PC-3 (cell line): ENCODE results near the gene PAPSS2. TPM values are rescaled to one million over a fixed set of nuclear protein-coding genes. Genes with fewer than 3 reads are reported as not detected.
A peak's percentile ranks its signal among the peaks of the same experiment; 100 is the strongest.

Source experiments
- ATAC-seq: fragments of 200-7000 bp; cut with Tn5 transposase; 2 replicates; pipeline ENCODE4 v1.9.1; 2020; ENCODE audit warnings: mild to moderate bottlenecking, moderate library complexity
- BruUV-seq: library from RNA; stranded (reverse); fragments of 400-500 nt; replicated peaks from 2 replicates; lab custom pipeline; 2021; lab: Mats Ljungman, UMichigan
- CTCF ChIA-PET: fragments of 300-600 bp; sonication (Branson Sonifier 250); formaldehyde crosslinking; loops from one replicate; lab custom pipeline; 2022; ENCODE audit warnings: antibody characterized with exemption; lab: Charles Lee
- POLR2A ChIA-PET: fragments of 300-600 bp; sonication (Branson Sonifier 250); formaldehyde crosslinking; loops from one replicate; lab custom pipeline; 2022; ENCODE audit warnings: antibody characterized with exemption; ENCODE audit not compliant: unreplicated experiment; lab: Charles Lee
- DNase-seq: peaks from one replicate; pipeline ENCODE4 v3.0.0-alpha.2; 2015
- H2AFZ ChIP-seq: fragments of 300-600 bp; sonication (generic); 2 replicates; pipeline ENCODE4 v1.6.0; 2016; ENCODE audit warnings: antibody characterized with exemption, low read length
- H3F3A ChIP-seq: fragments of 300-600 bp; sonication (generic); one replicate; pipeline ENCODE4 v1.6.0; 2017; ENCODE audit warnings: antibody characterized with exemption, low read length, control low read depth, mild to moderate bottlenecking; ENCODE audit not compliant: unreplicated experiment
- H3K27ac ChIP-seq: fragments of 300-600 bp; sonication (generic); 2 replicates; pipeline ENCODE4 v1.5.1; 2016; ENCODE audit warnings: mild to moderate bottlenecking, low read length
- H3K27me3 ChIP-seq: fragments of 300-600 bp; sonication (generic); 2 replicates; pipeline ENCODE4 v1.6.1; 2016; ENCODE audit warnings: low read length, mixed read lengths
- H3K36me3 ChIP-seq: fragments of 300-600 bp; sonication (generic); 2 replicates; pipeline ENCODE4 v1.6.1; 2016; ENCODE audit warnings: low read depth, mixed run types, low read length, mixed read lengths
- H3K4me1 ChIP-seq: fragments of 300-600 bp; sonication (generic); 2 replicates; pipeline ENCODE4 v1.5.1; 2016; ENCODE audit warnings: low read length; ENCODE audit not compliant: insufficient read depth
- H3K4me2 ChIP-seq: fragments of 300-600 bp; sonication (generic); 2 replicates; pipeline ENCODE4 v1.6.0; 2016; ENCODE audit warnings: low read length
- H3K4me3 ChIP-seq: fragments of 300-600 bp; sonication (generic); 2 replicates; pipeline ENCODE4 v1.5.1; 2016; ENCODE audit warnings: mild to moderate bottlenecking, low read length, mixed read lengths
- H3K79me2 ChIP-seq: fragments of 300-600 bp; sonication (generic); 2 replicates; pipeline ENCODE4 v1.6.1; 2017; ENCODE audit warnings: low read length, mixed read lengths
- H3K9ac ChIP-seq: fragments of 300-600 bp; sonication (generic); 2 replicates; pipeline ENCODE4 v1.6.0; 2016; ENCODE audit warnings: mild to moderate bottlenecking, low read length
- H3K9me2 ChIP-seq: fragments of 300-600 bp; sonication (generic); replicated peaks from 2 replicates; pipeline ENCODE4 v1.6.1; 2016; ENCODE audit warnings: mixed run types, low read length, mixed read lengths
- H3K9me3 ChIP-seq: fragments of 300-600 bp; sonication (generic); 2 replicates; pipeline ENCODE4 v1.6.1; 2016; ENCODE audit warnings: low read length, mixed read lengths
- H4K20me1 ChIP-seq: fragments of 300-600 bp; sonication (generic); 2 replicates; pipeline ENCODE4 v1.6.1; 2016; ENCODE audit warnings: low read length, mixed read lengths
- EZH2 ChIP-seq: fragments of 300-600 bp; sonication (generic); IDR thresholded peaks from one replicate; pipeline ENCODE4 v1.6.1; 2017; ENCODE audit warnings: antibody characterized with exemption, mild to moderate bottlenecking, low read length; ENCODE audit not compliant: unreplicated experiment
- EZH2phosphoT487 ChIP-seq: fragments of 300-600 bp; sonication (generic); IDR thresholded peaks from 2 replicates; pipeline ENCODE4 v1.6.1; 2018; ENCODE audit warnings: mild to moderate bottlenecking, antibody characterized with exemption, low read length, borderline replicate concordance
- intact Hi-C: fragments of 100-400 bp; cut with micrococcal nuclease; formaldehyde crosslinking; loops from 2 replicates; pipeline ENCODE4 v1.9.0; 2023
- total RNA-seq: library from RNA; depleted of rRNA; stranded (reverse); fragments of >200 nt; gene quantifications from 2 replicates; pipeline ENCODE4 v1.2.3, GENCODE V29; 2014
- TF ChIP-seq, protein P1 (sequence below): fragments of 300-600 bp; sonication (generic); conservative IDR thresholded peaks from 2 replicates; pipeline ENCODE4 v1.5.1; 2017; ENCODE audit warnings: antibody characterized with exemption, low read depth, mild to moderate bottlenecking, low read length

The PAPSS2 gene
- total RNA-seq, 1 experiment from 2014 or later = 16.4 TPM

DNA sequence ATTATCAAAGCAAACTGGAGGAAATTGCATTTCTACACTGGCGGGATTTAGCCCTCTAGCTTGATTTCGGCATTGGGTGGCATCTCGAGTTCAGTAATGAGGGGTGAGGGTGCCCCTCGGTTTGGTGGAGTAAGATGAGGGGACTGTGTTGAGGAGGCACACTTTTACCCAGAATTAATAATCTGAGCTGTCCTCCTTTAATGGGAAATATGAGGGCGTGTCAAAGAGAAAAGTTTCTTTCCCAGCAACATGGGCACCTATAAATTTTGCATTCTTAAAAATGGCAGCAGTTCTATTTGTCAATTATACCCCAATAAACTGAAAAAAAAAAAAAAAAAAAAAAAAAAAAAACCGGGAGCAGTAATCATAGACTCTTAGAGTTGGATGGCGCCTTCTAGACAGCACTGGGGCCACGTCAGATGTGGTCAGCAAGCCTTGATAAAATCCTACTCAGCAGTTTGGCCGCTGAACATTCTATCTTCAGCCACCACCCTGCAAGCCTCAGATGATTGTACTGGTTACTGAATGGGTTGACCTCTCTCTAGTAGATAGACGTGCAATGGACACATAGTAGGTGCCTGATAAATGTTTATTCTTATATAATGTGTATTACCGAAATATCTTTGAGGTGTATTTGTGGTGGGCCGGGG is 931 bp downstream of the PAPSS2 start:
- H3K27ac ChIP-seq = no peak overlapping the region

GRCh38 chr10:87661861-87662785 is 2.4 kb downstream of the PAPSS2 start:
- Histone ChIP-seq H4K20me1 (no peaks in the 10 kb centered on the region), H3K9me3 (no peaks in the 10 kb centered on the region), H3K4me3 (no peak overlapping the region), H3F3A (no peaks in the 10 kb centered on the region), H3K36me3 (no peaks in the 10 kb centered on the region), H3K79me2 (peaks cover 27% of the 10 kb centered on the region), H2AFZ (no peak overlapping the region), H3K27me3 (no peaks in the 10 kb centered on the region), H3K4me2 (peak overlapping the region; percentile 21; the same call in 1 of the 2 replicates), H3K4me1 (peaks cover 24% of the 10 kb centered on the region), H3K27ac (no peak overlapping the region), H3K9me2 (no peaks in the 10 kb centered on the region), H3K9ac (no peak overlapping the region)
- CTCF ChIA-PET = interaction anchor here (0.7 kb wide), 1 partner anchor 129 kb away, joined by 3 read pairs; no protein-coding TSS in a partner anchor
- intact Hi-C loops = loop anchor here (5.0 kb wide), 1 partner anchor 60 kb away; no protein-coding TSS in a partner anchor
- TF ChIP-seq EZH2 = no peak
- TF ChIP-seq, protein P1, sequence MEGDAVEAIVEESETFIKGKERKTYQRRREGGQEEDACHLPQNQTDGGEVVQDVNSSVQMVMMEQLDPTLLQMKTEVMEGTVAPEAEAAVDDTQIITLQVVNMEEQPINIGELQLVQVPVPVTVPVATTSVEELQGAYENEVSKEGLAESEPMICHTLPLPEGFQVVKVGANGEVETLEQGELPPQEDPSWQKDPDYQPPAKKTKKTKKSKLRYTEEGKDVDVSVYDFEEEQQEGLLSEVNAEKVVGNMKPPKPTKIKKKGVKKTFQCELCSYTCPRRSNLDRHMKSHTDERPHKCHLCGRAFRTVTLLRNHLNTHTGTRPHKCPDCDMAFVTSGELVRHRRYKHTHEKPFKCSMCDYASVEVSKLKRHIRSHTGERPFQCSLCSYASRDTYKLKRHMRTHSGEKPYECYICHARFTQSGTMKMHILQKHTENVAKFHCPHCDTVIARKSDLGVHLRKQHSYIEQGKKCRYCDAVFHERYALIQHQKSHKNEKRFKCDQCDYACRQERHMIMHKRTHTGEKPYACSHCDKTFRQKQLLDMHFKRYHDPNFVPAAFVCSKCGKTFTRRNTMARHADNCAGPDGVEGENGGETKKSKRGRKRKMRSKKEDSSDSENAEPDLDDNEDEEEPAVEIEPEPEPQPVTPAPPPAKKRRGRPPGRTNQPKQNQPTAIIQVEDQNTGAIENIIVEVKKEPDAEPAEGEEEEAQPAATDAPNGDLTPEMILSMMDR = no peak
- TF ChIP-seq EZH2phosphoT487 = no peak
- ATAC-seq (0 out of 2 replicates have a peak, but pooled peaks have one; percentile 8), DNase-seq (peak; percentile 9)
- POLR2A ChIA-PET = interaction anchor here (0.5 kb wide), 1 partner anchor 11 kb away, joined by 10 read pairs; no protein-coding TSS in a partner anchor
- BruUV-seq = no TSS peak

More for the DNA sequence above, 931 bp downstream of the PAPSS2 start:
- Histone ChIP-seq H3K9me3 (no peaks in the 10 kb centered on the region), H2AFZ (peak overlapping the region; percentile 95), H3K4me3 (peak overlapping the region; percentile 93), H4K20me1 (no peaks in the 10 kb centered on the region), H3K79me2 (peaks cover 27% of the 10 kb centered on the region), H3K4me2 (peak overlapping the region; percentile 97), H3K27me3 (no peaks in the 10 kb centered on the region), H3K9ac (peak overlapping the region; percentile 73), H3K4me1 (peaks cover 31% of the 10 kb centered on the region), H3K36me3 (no peaks in the 10 kb centered on the region; the same call in 1 of the 2 replicates), H3F3A (no peaks in the 10 kb centered on the region), H3K9me2 (no peaks in the 10 kb centered on the region)
- TF ChIP-seq, protein P1 = no peak
- no peak for TF ChIP-seq EZH2phosphoT487
- no peak for TF ChIP-seq EZH2
- ChIA-PET CTCF (no interaction called here), POLR2A (no interaction called here)
- TSS peak; percentile 40 for BruUV-seq
- ATAC-seq = no peak
- intact Hi-C loops = loop anchor here (5.0 kb wide), 1 partner anchor 62 kb away; no protein-coding TSS in a partner anchor
- no peak for DNase-seq
